Measurements from ENCODE around the gene ENTREP3. TPM values are rescaled to one million over a fixed set of nuclear protein-coding genes. Genes with fewer than 3 reads are reported as not detected.

Gene ENTREP3
- total RNA-seq, 2 donors from 2014 or later = 19.6 to 24.3 TPM

GRCh38 chr1:155206891-155207805 is 48.1 kb downstream of the ENTREP3 start:
- intact Hi-C loops (cut with DNase I) = loop anchor here (1.0 to 5.0 kb wide), 2 partner anchors 20 to 35 kb away; a partner anchor contains a TSS
- H3K4me3 ChIP-seq = no peak overlapping the region
- TF ChIP-seq POLR2A (IDR thresholded peaks at IDR 0.05) (no peak), POLR2AphosphoS5 (IDR thresholded peaks at IDR 0.05) (peak; percentile 63), CTCF (IDR thresholded peaks at IDR 0.05) (peak; percentile 64 to 87 (median 84))
- H3K27me3 ChIP-seq (replicated peaks; ENCODE audit: insufficient read depth) = no peaks in the 10 kb centered on the region
- H3K9me3 ChIP-seq = no peaks in the 10 kb centered on the region
- 21% methylated on average over 13 of the region's 13 CpGs for WGBS
- no peaks in the 10 kb centered on the region for H3K36me3 ChIP-seq
- peak; percentile 81 for DNase-seq (ENCODE audit: low spot score)
- peaks cover 7% of the 10 kb centered on the region for H3K4me1 ChIP-seq (replicated peaks)
- peak overlapping the region; percentile 36 to 98 for H3K27ac ChIP-seq

- TF ChIP-seq POLR2AphosphoS5 (IDR thresholded peaks at IDR 0.05) = no peak
- TF ChIP-seq CTCF (IDR thresholded peaks at IDR 0.05) = no peak
- TF ChIP-seq POLR2A (IDR thresholded peaks at IDR 0.05) = no peak
- H3K9me3 ChIP-seq = no peaks in the 10 kb centered on the region
- H3K27me3 ChIP-seq (replicated peaks; ENCODE audit: insufficient read depth) = no peaks in the 10 kb centered on the region
- no peak overlapping the region for H3K4me3 ChIP-seq
- 76% methylated on average over 9 of the region's 9 CpGs for WGBS
- intact Hi-C loops (cut with DNase I) = loop anchor here (1.0 to 5.0 kb wide), 2 partner anchors 21 to 36 kb away; a partner anchor contains a TSS
- DNase-seq (ENCODE audit: low spot score) = no peak
- no peak overlapping the region for H3K27ac ChIP-seq
- H3K4me1 ChIP-seq (replicated peaks) = peaks cover 7% of the 10 kb centered on the region
- no peaks in the 10 kb centered on the region for H3K36me3 ChIP-seq
Measured at GRCh38 chr1:155205969-155206593, 49.2 kb downstream of the ENTREP3 start.

- Histone ChIP-seq H3K27me3 (replicated peaks; ENCODE audit: insufficient read depth) (no peaks in the 10 kb centered on the region), H3K4me1 (replicated peaks) (peaks cover 7% of the 10 kb centered on the region), H3K36me3 (no peaks in the 10 kb centered on the region), H3K27ac (no peak overlapping the region), H3K9me3 (no peaks in the 10 kb centered on the region), H3K4me3 (no peak overlapping the region)
- TF ChIP-seq POLR2A (IDR thresholded peaks at IDR 0.05) (no peak), POLR2AphosphoS5 (IDR thresholded peaks at IDR 0.05) (no peak)
- no peak for DNase-seq (ENCODE audit: low spot score)
- intact Hi-C loops (cut with DNase I) = loop anchor here (5.0 kb wide), 1 partner anchor 37 kb away; a partner anchor contains a TSS
- WGBS = 93% methylated on average over 13 of the region's 14 CpGs
Measured at GRCh38 chr1:155205035-155205434, 50.2 kb downstream of the ENTREP3 start.

- Histone ChIP-seq H3K36me3 (no peaks in the 10 kb centered on the region), H3K27ac (no peak overlapping the region), H3K9me3 (no peaks in the 10 kb centered on the region), H3K4me3 (no peak overlapping the region), H3K4me1 (replicated peaks) (peaks cover 2% of the 10 kb centered on the region), H3K27me3 (replicated peaks; ENCODE audit: insufficient read depth) (no peaks in the 10 kb centered on the region)
- WGBS = 88% methylated on average over 18 of the region's 19 CpGs
- intact Hi-C loops (cut with DNase I) = no loop called here
- no peak for TF ChIP-seq POLR2A (IDR thresholded peaks at IDR 0.05)
- DNase-seq (ENCODE audit: low spot score) = no peak
Measured at GRCh38 chr1:155202731-155203515, 52.4 kb downstream of the ENTREP3 start.

- 91% methylated on average over 7 of the region's 7 CpGs for WGBS
- H3K36me3 ChIP-seq = no peaks in the 10 kb centered on the region
- DNase-seq (ENCODE audit: low spot score) = no peak
Measured at GRCh38 chr1:155202198-155202597, 53.1 kb downstream of the ENTREP3 start.

More at GRCh38 chr1:155202198-155202597, 53.1 kb downstream of the ENTREP3 start:
- intact Hi-C loops (cut with DNase I) = no loop called here
- no peak for TF ChIP-seq CTCF (IDR thresholded peaks at IDR 0.05)
- TF ChIP-seq POLR2A (IDR thresholded peaks at IDR 0.05) = no peak
- TF ChIP-seq POLR2AphosphoS5 (IDR thresholded peaks at IDR 0.05) = no peak
- H3K4me1 ChIP-seq (replicated peaks) = no peaks in the 10 kb centered on the region
- no peak overlapping the region for H3K27ac ChIP-seq
- no peak overlapping the region for H3K4me3 ChIP-seq
- H3K9me3 ChIP-seq = no peaks in the 10 kb centered on the region
- no peaks in the 10 kb centered on the region for H3K27me3 ChIP-seq (replicated peaks; ENCODE audit: insufficient read depth)
